Neural cell (in vitro differentiated cells): ENCODE measurements around the gene CPNE2. TPM values are rescaled to one million over a fixed set of nuclear protein-coding genes. Genes with fewer than 3 reads are reported as not detected.

Experiments
- H2AFZ ChIP-seq: fragments of 200-600, 300-800 bp; sonication (generic), shearing (Covaris generic); 2 replicates; pipeline ENCODE4 v1.6.0; 2014; ENCODE audit warnings: low read depth, mild to moderate bottlenecking, antibody characterized with exemption, low read length, moderate library complexity
- H3F3A ChIP-seq: fragments of 200-600 bp; shearing (Covaris generic); 2 replicates; pipeline ENCODE4 v1.6.1; 2016; ENCODE audit warnings: mild to moderate bottlenecking, moderate library complexity, mixed read lengths, antibody characterized with exemption, low read length; ENCODE audit not compliant: insufficient read depth, poor library complexity, severe bottlenecking
- H3K27ac ChIP-seq: fragments of 200-600, 300-800 bp; sonication (generic), shearing (Covaris generic); 2 replicates; pipeline ENCODE4 v1.5.1; 2014; ENCODE audit warnings: mild to moderate bottlenecking, low read length, moderate library complexity
- H3K27me3 ChIP-seq: fragments of 300-800, 200-600 bp; sonication (generic), shearing (Covaris generic); 2 replicates; pipeline ENCODE4 v1.6.0; 2014; ENCODE audit warnings: mild to moderate bottlenecking, low read depth, low read length, moderate library complexity; ENCODE audit not compliant: insufficient read depth
- H3K36me3 ChIP-seq: fragments of 300-800, 200-600 bp; sonication (generic), shearing (Covaris generic); 2 replicates; pipeline ENCODE4 v1.5.1; 2014; ENCODE audit warnings: mild to moderate bottlenecking, antibody characterized with exemption, low read length, moderate library complexity; ENCODE audit not compliant: insufficient read depth
- H3K4me2 ChIP-seq: fragments of 300-800, 200-600 bp; sonication (generic), shearing (Covaris generic); 2 replicates; pipeline ENCODE4 v1.6.0; 2014; ENCODE audit warnings: mild to moderate bottlenecking, low read length
- H3K4me3 ChIP-seq: fragments of 300-800, 200-600 bp; sonication (generic), shearing (Covaris generic); 2 replicates; pipeline ENCODE4 v1.5.1; 2014; ENCODE audit warnings: mild to moderate bottlenecking, low read length, moderate library complexity
- H3K79me2 ChIP-seq: fragments of 200-600 bp; shearing (Covaris generic); replicated peaks from 2 replicates; pipeline ENCODE4 v1.6.0; 2014; ENCODE audit warnings: mild to moderate bottlenecking, low read length, moderate library complexity; ENCODE audit not compliant: insufficient read depth
- H3K9ac ChIP-seq: fragments of 300-800, 200-600 bp; sonication (generic), shearing (Covaris generic); 2 replicates; pipeline ENCODE4 v1.6.1; 2016; ENCODE audit warnings: mild to moderate bottlenecking, low read length, mixed read lengths
- H3K9me2 ChIP-seq: fragments of 200-600 bp; shearing (Covaris generic); 2 replicates; pipeline ENCODE4 v1.6.1; 2016; ENCODE audit warnings: mild to moderate bottlenecking, low read length, mixed read lengths; ENCODE audit not compliant: insufficient read depth
- H3K9me3 ChIP-seq: fragments of 200-600, 300-800 bp; sonication (generic), shearing (Covaris generic); 2 replicates; pipeline ENCODE4 v1.6.1; 2016; ENCODE audit warnings: mild to moderate bottlenecking, mixed run types, low read length, moderate library complexity, mixed read lengths
- H4K20me1 ChIP-seq: fragments of 200-600 bp; shearing (Covaris generic); 2 replicates; pipeline ENCODE4 v1.6.1; 2016; ENCODE audit warnings: mild to moderate bottlenecking, mixed run types; ENCODE audit not compliant: insufficient read depth
- CTCF ChIP-seq: fragments of 450-650 bp; IDR thresholded peaks from 2 replicates; pipeline ENCODE4 v1.5.1; 2014; ENCODE audit warnings: antibody characterized with exemption, mild to moderate bottlenecking, moderate library complexity; ENCODE audit not compliant: poor library complexity, severe bottlenecking
- EZH2 ChIP-seq: fragments of 200-600, 300-800 bp; shearing (Covaris generic), sonication (generic); IDR thresholded peaks from 2 replicates; pipeline ENCODE4 v1.6.1; 2014; ENCODE audit warnings: antibody characterized with exemption, low read length, borderline replicate concordance, mild to moderate bottlenecking; ENCODE audit not compliant: insufficient read depth, poor library complexity, severe bottlenecking
- MXI1 ChIP-seq: fragments of 450-650 bp; conservative IDR thresholded peaks from 2 replicates; pipeline ENCODE4 v1.6.1; 2014; ENCODE audit warnings: antibody characterized with exemption, mild to moderate bottlenecking; ENCODE audit not compliant: poor library complexity, severe bottlenecking
- POLR2AphosphoS5 ChIP-seq: IDR thresholded peaks from 2 replicates; pipeline ENCODE4 v1.6.1; 2012
- RAD21 ChIP-seq: fragments of 450-650 bp; conservative IDR thresholded peaks from 2 replicates; pipeline ENCODE4 v1.6.1; 2014; ENCODE audit warnings: antibody characterized with exemption, mild to moderate bottlenecking, moderate library complexity
- REST ChIP-seq: IDR thresholded peaks from 2 replicates; pipeline ENCODE4 v1.6.1; 2012; ENCODE audit warnings: borderline replicate concordance
- SMC3 ChIP-seq: fragments of 450-650 bp; conservative IDR thresholded peaks from 2 replicates; pipeline ENCODE4 v1.6.1; 2014; ENCODE audit warnings: antibody characterized with exemption, mild to moderate bottlenecking, moderate library complexity; ENCODE audit not compliant: poor library complexity
- TAF1 ChIP-seq: IDR thresholded peaks from 2 replicates; pipeline ENCODE4 v1.6.1; 2012; ENCODE audit warnings: low read depth
- polyA plus RNA-seq: library from polyadenylated mRNA; depleted of rRNA; stranded (reverse); fragments of >200 nt; gene quantifications from 2 replicates; pipeline ENCODE4 v1.2.3, GENCODE V29; 2014

CPNE2 gene
- polyA plus RNA-seq, 1 donor from 2014 or later = 18.6 TPM

GRCh38 chr16:57165938-57166337 lies 73.6 kb downstream of the CPNE2 start:
- H3K27me3 ChIP-seq = no peaks in the 10 kb centered on the region
- no peaks in the 10 kb centered on the region for H3K9me3 ChIP-seq
- peaks cover 5% of the 10 kb centered on the region for H3F3A ChIP-seq
- H3K4me3 ChIP-seq = no peak overlapping the region
- H3K9me2 ChIP-seq = no peaks in the 10 kb centered on the region
- H2AFZ ChIP-seq = no peak overlapping the region
- no peak overlapping the region for H3K27ac ChIP-seq
- H3K9ac ChIP-seq = no peak overlapping the region
- H3K4me2 ChIP-seq = no peak overlapping the region
- H3K79me2 ChIP-seq = no peaks in the 10 kb centered on the region
- TF ChIP-seq RAD21 (no peak), CTCF (no peak), EZH2 (no peak), MXI1 (no peak), REST (no peak)
- no peaks in the 10 kb centered on the region for H4K20me1 ChIP-seq
- peaks cover 7% of the 10 kb centered on the region for H3K36me3 ChIP-seq

GRCh38 chr16:57166451-57166850 lies 74.1 kb downstream of the CPNE2 start:
- Histone ChIP-seq H3K9me2 (no peaks in the 10 kb centered on the region), H3K9ac (no peak overlapping the region), H3K4me2 (no peak overlapping the region), H3K4me3 (no peak overlapping the region), H3K27ac (no peak overlapping the region), H3F3A (peaks cover 5% of the 10 kb centered on the region), H2AFZ (no peak overlapping the region), H3K79me2 (no peaks in the 10 kb centered on the region), H4K20me1 (no peaks in the 10 kb centered on the region), H3K27me3 (no peaks in the 10 kb centered on the region), H3K9me3 (no peaks in the 10 kb centered on the region), H3K36me3 (peaks cover 12% of the 10 kb centered on the region)
- TF ChIP-seq TAF1 (no peak), MXI1 (no peak), EZH2 (no peak)

GRCh38 chr16:57166951-57167350 lies 74.6 kb downstream of the CPNE2 start:
- Histone ChIP-seq H3K27ac (no peak overlapping the region), H2AFZ (no peak overlapping the region), H3K36me3 (peaks cover 17% of the 10 kb centered on the region)

More at GRCh38 chr16:57166951-57167350, 74.6 kb downstream of the CPNE2 start:
- Histone ChIP-seq H3F3A (peaks cover 5% of the 10 kb centered on the region), H3K27me3 (no peaks in the 10 kb centered on the region), H3K4me3 (no peak overlapping the region), H3K79me2 (no peaks in the 10 kb centered on the region), H4K20me1 (no peaks in the 10 kb centered on the region), H3K9me3 (no peaks in the 10 kb centered on the region), H3K9ac (no peak overlapping the region), H3K4me2 (no peak overlapping the region), H3K9me2 (no peaks in the 10 kb centered on the region)
- TF ChIP-seq RAD21 (no peak), POLR2AphosphoS5 (no peak), CTCF (no peak), EZH2 (no peak), SMC3 (no peak), MXI1 (no peak)
